HG03442 (cell line): Measurements from ENCODE around the gene TECTB.

Experiments used
- ATAC-seq: cut with Tn5 transposase; IDR thresholded peaks from one replicate; pipeline ENCODE4 v1.9.1; 2021; ENCODE audit warnings: mild to moderate bottlenecking, moderate library complexity; ENCODE audit not compliant: unreplicated experiment

TECTB gene

GRCh38 chr10:112345743-112346142 lies 62.5 kb downstream of the TECTB start:
- no peak for ATAC-seq

- ATAC-seq: no peak
These were observed 63.6 kb downstream of the TECTB start for GRCh38 chr10:112346774-112347173.

- no peak for ATAC-seq
These were observed 64.8 kb downstream of the TECTB start for GRCh38 chr10:112347709-112348671.

- ATAC-seq: no peak
These were observed 65.6 kb downstream of the TECTB start for GRCh38 chr10:112348759-112349158.

- no peak for ATAC-seq
These were observed 66.4 kb downstream of the TECTB start for GRCh38 chr10:112349521-112350085.

GRCh38 chr10:112351146-112351545 lies 67.9 kb downstream of the TECTB start:
- ATAC-seq: no peak

GRCh38 chr10:112352044-112352443 lies 68.8 kb downstream of the TECTB start:
- ATAC-seq: no peak

GRCh38 chr10:112353046-112353445 lies 69.8 kb downstream of the TECTB start:
- ATAC-seq: no peak
